ENCODE results near the gene ZNF407. TPM values are rescaled to one million over a fixed set of nuclear protein-coding genes. Genes with fewer than 3 reads are reported as not detected.

ZNF407 gene
- total RNA-seq, 1 experiment from 2014 or later, result 7.6 TPM

DNA sequence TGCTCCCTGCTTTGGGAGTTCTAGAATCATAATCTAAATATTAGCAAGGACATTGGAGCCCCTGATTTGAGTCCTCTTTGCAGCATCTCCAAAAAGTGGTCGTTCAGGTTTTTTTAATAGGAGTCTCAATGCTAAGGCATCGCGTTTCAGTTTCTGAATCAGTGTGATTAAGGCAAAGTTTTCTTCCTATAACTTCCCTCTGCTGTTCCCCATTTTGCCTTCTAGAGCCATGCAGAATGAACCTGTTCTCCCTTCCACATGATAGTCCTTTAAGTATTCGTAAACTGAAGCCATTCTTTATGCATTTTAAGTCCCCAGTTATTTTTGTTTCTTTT is 451.8 kb downstream of the ZNF407 start:
- TF ChIP-seq CTCF (IDR thresholded peaks at IDR 0.05 in 2 of 3, conservative IDR thresholded peaks at IDR 0.05 in 1 of 3; ENCODE audit: borderline replicate concordance in 1 of 3, insufficient read depth in 1 of 3, low read depth in 2 of 3, low read length in 2 of 3) (no peak), CEBPB (IDR thresholded peaks at IDR 0.05; ENCODE audit: low read depth) (no peak), SP1 (IDR thresholded peaks at IDR 0.05; ENCODE audit: low read depth) (no peak), YY1 (IDR thresholded peaks at IDR 0.05; ENCODE audit: extremely low read depth, insufficient replicate concordance, low read depth, low read length) (no peak), EZH2phosphoT487 (IDR thresholded peaks at IDR 0.05; ENCODE audit: borderline replicate concordance) (no peak), ZNF274 (IDR thresholded peaks at IDR 0.05; ENCODE audit: low read depth, low read length) (no peak), EGR1 (IDR thresholded peaks at IDR 0.05; ENCODE audit: low read depth) (no peak)
- TF ChIP-seq, protein P1, sequence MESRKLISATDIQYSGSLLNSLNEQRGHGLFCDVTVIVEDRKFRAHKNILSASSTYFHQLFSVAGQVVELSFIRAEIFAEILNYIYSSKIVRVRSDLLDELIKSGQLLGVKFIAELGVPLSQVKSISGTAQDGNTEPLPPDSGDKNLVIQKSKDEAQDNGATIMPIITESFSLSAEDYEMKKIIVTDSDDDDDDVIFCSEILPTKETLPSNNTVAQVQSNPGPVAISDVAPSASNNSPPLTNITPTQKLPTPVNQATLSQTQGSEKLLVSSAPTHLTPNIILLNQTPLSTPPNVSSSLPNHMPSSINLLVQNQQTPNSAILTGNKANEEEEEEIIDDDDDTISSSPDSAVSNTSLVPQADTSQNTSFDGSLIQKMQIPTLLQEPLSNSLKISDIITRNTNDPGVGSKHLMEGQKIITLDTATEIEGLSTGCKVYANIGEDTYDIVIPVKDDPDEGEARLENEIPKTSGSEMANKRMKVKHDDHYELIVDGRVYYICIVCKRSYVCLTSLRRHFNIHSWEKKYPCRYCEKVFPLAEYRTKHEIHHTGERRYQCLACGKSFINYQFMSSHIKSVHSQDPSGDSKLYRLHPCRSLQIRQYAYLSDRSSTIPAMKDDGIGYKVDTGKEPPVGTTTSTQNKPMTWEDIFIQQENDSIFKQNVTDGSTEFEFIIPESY (IDR thresholded peaks at IDR 0.05; ENCODE audit: extremely low read depth, insufficient replicate concordance, low read length), result no peak
- ChIA-PET RAD21 (ENCODE audit: low non-redundant PET in 1 of 2, low total read pairs in 2 of 2, uncharacterized antibody in 2 of 2, unreplicated experiment in 2 of 2) (no interaction called here), POLR2A (no interaction called here), CTCF (no interaction called here)
- no TSS peak for BruUV-seq (replicated peaks)
- ATAC-seq (no peak), DNase-seq (ENCODE audit: low read depth, low spot score) (no peak)
- Histone ChIP-seq H3K4me2 (ENCODE audit: low read length) (no peak overlapping the region), H3K9me2 (ENCODE audit: insufficient read depth) (no peaks in the 10 kb centered on the region), H3K9ac (ENCODE audit: low read length) (no peak overlapping the region), H3K79me2 (ENCODE audit: insufficient read depth, low read length) (no peaks in the 10 kb centered on the region), H2AFZ (ENCODE audit: low read depth, low read length, poor library complexity, severe bottlenecking) (no peak overlapping the region), H3K4me1 (ENCODE audit: control insufficient read depth in 1 of 2, insufficient read depth in 2 of 2, low read length in 2 of 2) (peaks cover 0 to 4% of the 10 kb centered on the region in 2 experiments; a peak in 1 of 4 replicates), H3K4me3 (replicated peaks in 1 of 2; ENCODE audit: low read depth in 1 of 2, low read length in 2 of 2) (no peak overlapping the region), H3K36me3 (ENCODE audit: control insufficient read depth in 1 of 2, insufficient read depth in 2 of 2, low read length in 2 of 2) (no peaks in the 10 kb centered on the region), H3K9me3 (ENCODE audit: control insufficient read depth in 1 of 2, insufficient read depth in 1 of 2, low read depth in 1 of 2, low read length in 2 of 2) (no peaks in the 10 kb centered on the region), H3K27me3 (ENCODE audit: insufficient read depth, low read length) (no peaks in the 10 kb centered on the region), H3K27ac (ENCODE audit: low read depth, low read length) (no peak overlapping the region), H4K20me1 (ENCODE audit: insufficient read depth) (no peaks in the 10 kb centered on the region)
- intact Hi-C loops (cut with micrococcal nuclease), result loop anchor here (10.0 kb wide), 1 partner anchor 425 kb away; no protein-coding TSS in a partner anchor
